ENCODE data around the gene CAMK1D.

GRCh38 chr10:12687996-12688395 lies 338.6 kb downstream of the CAMK1D start:
- TF ChIP-seq CTCF (optimal IDR thresholded peaks at IDR 0.05 in 1 of 3, IDR thresholded peaks at IDR 0.05 in 1 of 3, conservative IDR thresholded peaks at IDR 0.05 in 1 of 3; ENCODE audit: extremely low read depth in 1 of 3, insufficient read depth in 2 of 3, low read length in 3 of 3) (no peak), EZH2 (IDR thresholded peaks at IDR 0.05; ENCODE audit: low read length) (no peak)

Data from keratinocyte (primary cell).